ENCODE results near the gene BMP4. TPM values are rescaled to one million over a fixed set of nuclear protein-coding genes. Genes with fewer than 3 reads are reported as not detected.

BMP4 gene
- total RNA-seq, 1 donor = 23.8 TPM

- DNase-seq (ENCODE audit: low read depth) = no peak
- no peak for TF ChIP-seq CTCF (IDR thresholded peaks at IDR 0.05; ENCODE audit: insufficient read depth, low read length)
- H3K4me3 ChIP-seq (ENCODE audit: low read depth, low read length) = no peak overlapping the region
These were observed 9.0 kb downstream of the BMP4 start for GRCh38 chr14:53947452-53948204.

- H3K4me3 ChIP-seq (ENCODE audit: low read depth, low read length) = no peak overlapping the region
- no peak for DNase-seq (ENCODE audit: low read depth)
- no peak for TF ChIP-seq CTCF (IDR thresholded peaks at IDR 0.05; ENCODE audit: insufficient read depth, low read length)
These were observed 9.6 kb downstream of the BMP4 start for GRCh38 chr14:53947094-53947445.

- H3K4me3 ChIP-seq (ENCODE audit: low read depth, low read length) = no peak overlapping the region
- DNase-seq (ENCODE audit: low read depth) = no peak
- no peak for TF ChIP-seq CTCF (IDR thresholded peaks at IDR 0.05; ENCODE audit: insufficient read depth, low read length)
These were observed 10.1 kb downstream of the BMP4 start for GRCh38 chr14:53946404-53947093.

GRCh38 chr14:53946071-53946403, 10.6 kb downstream of the BMP4 start:
- DNase-seq (ENCODE audit: low read depth) = no peak
- no peak for TF ChIP-seq CTCF (IDR thresholded peaks at IDR 0.05; ENCODE audit: insufficient read depth, low read length)
- no peak overlapping the region for H3K4me3 ChIP-seq (ENCODE audit: low read depth, low read length)

- no peak overlapping the region for H3K4me3 ChIP-seq (ENCODE audit: low read depth, low read length)
- TF ChIP-seq CTCF (IDR thresholded peaks at IDR 0.05; ENCODE audit: insufficient read depth, low read length) = no peak
- DNase-seq (ENCODE audit: low read depth) = no peak
These were observed 12.9 kb downstream of the BMP4 start for GRCh38 chr14:53943751-53944083.

GRCh38 chr14:53942970-53943750, 13.5 kb downstream of the BMP4 start:
- H3K4me3 ChIP-seq (ENCODE audit: low read depth, low read length) = no peak overlapping the region
- TF ChIP-seq CTCF (IDR thresholded peaks at IDR 0.05; ENCODE audit: insufficient read depth, low read length) = no peak
- DNase-seq (ENCODE audit: low read depth) = no peak
